ENCODE results near the gene RAB26. TPM values are rescaled to one million over a fixed set of nuclear protein-coding genes. Genes with fewer than 3 reads are reported as not detected.
"Not testable (repeated sequence)": the region's sequence is repeated elsewhere in the genome, so short reads cannot be mapped to it uniquely, and the experiment has no call there.

The RAB26 gene
- total and polyA plus RNA-seq, 2 donors = 0.28 to 2.6 TPM

- peaks cover 12 to 13% of the 10 kb centered on the region in 2 donors for H3K4me1 ChIP-seq (ENCODE audit: control insufficient read depth in 2 of 2, insufficient read depth in 2 of 2, low read length in 2 of 2)
- peaks cover 11 to 16% of the 10 kb centered on the region in 2 donors for H3K36me3 ChIP-seq (ENCODE audit: control insufficient read depth in 2 of 2, insufficient read depth in 2 of 2, low read length in 1 of 2)
- H3K4me3 ChIP-seq (ENCODE audit: low read length in 2 of 2); H3K9me3 ChIP-seq (ENCODE audit: control insufficient read depth in 2 of 2, insufficient read depth in 1 of 2, low read length in 1 of 2); H3K27ac ChIP-seq (ENCODE audit: low read depth in 1 of 2, low read length in 1 of 2); DNase-seq (ENCODE audit: low read depth in 6 of 9, low spot score in 9 of 9): not testable (repeated sequence)
- WGBS = 97% methylated on average over 8 of the region's 8 CpGs
- H3K27me3 ChIP-seq (ENCODE audit: control insufficient read depth in 2 of 2, insufficient read depth in 1 of 2, low read length in 1 of 2) = peaks cover 16 to 33% of the 10 kb centered on the region in 2 donors
Observed at GRCh38 chr16:2203119-2203688, 54.8 kb downstream of the RAB26 start.

Other genes with a start within 250 kb of the RAB26 start
- gene HS3ST6, start 230.2 kb upstream of the RAB26 start, total RNA-seq = 0.38 TPM
- 1.3 TPM for gene HS3ST6, start 230.2 kb upstream of the RAB26 start, polyA plus RNA-seq
- 10.7 TPM for gene MSRB1, start 205.4 kb upstream of the RAB26 start, total RNA-seq
- gene MSRB1, start 205.4 kb upstream of the RAB26 start, polyA plus RNA-seq = 44.2 TPM
- gene RPL3L, start 193.9 kb upstream of the RAB26 start, total RNA-seq = not detected
- gene RPL3L, start 193.9 kb upstream of the RAB26 start, polyA plus RNA-seq = 0.66 TPM
- 103 TPM for gene NDUFB10, start 189.1 kb upstream of the RAB26 start, total RNA-seq
- 129 TPM for gene NDUFB10, start 189.1 kb upstream of the RAB26 start, polyA plus RNA-seq
- gene RPS2, start 183.8 kb upstream of the RAB26 start, total RNA-seq = 2,266 TPM
- gene RPS2, start 183.8 kb upstream of the RAB26 start, polyA plus RNA-seq = 2,485 TPM
- gene RNF151, start 181.8 kb upstream of the RAB26 start, total RNA-seq = not detected
- 0.82 TPM for gene RNF151, start 181.8 kb upstream of the RAB26 start, polyA plus RNA-seq
- gene TBL3, start 176.6 kb upstream of the RAB26 start, total RNA-seq = 28.4 TPM
- 52.3 TPM for gene TBL3, start 176.6 kb upstream of the RAB26 start, polyA plus RNA-seq
- gene NOXO1, start 167.2 kb upstream of the RAB26 start, total RNA-seq = 2.2 TPM
- 5.7 TPM for gene NOXO1, start 167.2 kb upstream of the RAB26 start, polyA plus RNA-seq
- gene GFER, start 164.4 kb upstream of the RAB26 start, total RNA-seq = 16.1 TPM
- gene GFER, start 164.4 kb upstream of the RAB26 start, polyA plus RNA-seq = 28.0 TPM
- 1.2 TPM for gene SYNGR3, start 158.7 kb upstream of the RAB26 start, total RNA-seq
- 2.7 TPM for gene SYNGR3, start 158.7 kb upstream of the RAB26 start, polyA plus RNA-seq
- 5.7 TPM for gene ZNF598, start 138.8 kb upstream of the RAB26 start, total RNA-seq
- 46.2 TPM for gene ZNF598, start 138.8 kb upstream of the RAB26 start, polyA plus RNA-seq
- 0.66 TPM for gene NPW, start 128.8 kb upstream of the RAB26 start, total RNA-seq
- gene NPW, start 128.8 kb upstream of the RAB26 start, polyA plus RNA-seq = 1.2 TPM
- gene NHERF2, start 121.7 kb upstream of the RAB26 start, total RNA-seq = 6.3 TPM
- 23.4 TPM for gene NHERF2, start 121.7 kb upstream of the RAB26 start, polyA plus RNA-seq
- gene NTHL1, start 100.8 kb upstream of the RAB26 start, total RNA-seq = 32.7 TPM
- gene NTHL1, start 100.8 kb upstream of the RAB26 start, polyA plus RNA-seq = 32.7 TPM
- 22.7 TPM for gene TSC2, start 100.6 kb upstream of the RAB26 start, total RNA-seq
- gene TSC2, start 100.6 kb upstream of the RAB26 start, polyA plus RNA-seq = 61.8 TPM
- 13.4 TPM for gene PKD1, start 12.7 kb upstream of the RAB26 start, total RNA-seq
- gene PKD1, start 12.7 kb upstream of the RAB26 start, polyA plus RNA-seq = 35.3 TPM
- gene TRAF7, start 7.2 kb downstream of the RAB26 start, total RNA-seq = 22.3 TPM
- 23.9 TPM for gene TRAF7, start 7.2 kb downstream of the RAB26 start, polyA plus RNA-seq
- gene CASKIN1, start 48.0 kb downstream of the RAB26 start, total RNA-seq = 0.05 TPM
- gene CASKIN1, start 48.0 kb downstream of the RAB26 start, polyA plus RNA-seq = 0.48 TPM
- gene MLST8, start 56.8 kb downstream of the RAB26 start, total RNA-seq = 20.3 TPM
- 34.6 TPM for gene MLST8, start 56.8 kb downstream of the RAB26 start, polyA plus RNA-seq
- gene BRICD5, start 62.2 kb downstream of the RAB26 start, total RNA-seq = 4.0 TPM
- 21.3 TPM for gene BRICD5, start 62.2 kb downstream of the RAB26 start, polyA plus RNA-seq
- gene PGP, start 66.2 kb downstream of the RAB26 start, total RNA-seq = 12.4 TPM
- 12.9 TPM for gene PGP, start 66.2 kb downstream of the RAB26 start, polyA plus RNA-seq
- gene E4F1, start 75.0 kb downstream of the RAB26 start, total RNA-seq = 26.5 TPM
- 42.3 TPM for gene E4F1, start 75.0 kb downstream of the RAB26 start, polyA plus RNA-seq
- 0.99 TPM for gene DNASE1L2, start 87.8 kb downstream of the RAB26 start, total RNA-seq
- gene DNASE1L2, start 87.8 kb downstream of the RAB26 start, polyA plus RNA-seq = 3.5 TPM
- gene ECI1, start 103.0 kb downstream of the RAB26 start, total RNA-seq = 31.1 TPM
- 47.0 TPM for gene ECI1, start 103.0 kb downstream of the RAB26 start, polyA plus RNA-seq
- gene RNPS1, start 119.5 kb downstream of the RAB26 start, total RNA-seq = 87.2 TPM
- 130 TPM for gene RNPS1, start 119.5 kb downstream of the RAB26 start, polyA plus RNA-seq
- gene ABCA3, start 192.1 kb downstream of the RAB26 start, total RNA-seq = 8.4 TPM
- 8.6 TPM for gene ABCA3, start 192.1 kb downstream of the RAB26 start, polyA plus RNA-seq